GM23248 (cell line): ENCODE measurements around the gene STXBP6.

Experiments
- EZH2 ChIP-seq: fragments of 200-600 bp; sonication (generic); IDR thresholded peaks from 2 replicates; pipeline ENCODE4 v1.6.1; 2018; ENCODE audit warnings: antibody characterized with exemption, mild to moderate bottlenecking; ENCODE audit not compliant: insufficient read depth, poor library complexity, severe bottlenecking
- EZH2phosphoT487 ChIP-seq: fragments of 200-600 bp; sonication (generic); IDR thresholded peaks from 2 replicates; pipeline ENCODE4 v1.6.1; 2018; ENCODE audit warnings: antibody characterized with exemption, moderate library complexity, mild to moderate bottlenecking, low read depth; ENCODE audit not compliant: insufficient read depth

- TF ChIP-seq EZH2phosphoT487 (no peak), EZH2 (no peak)
These were observed 185.8 kb downstream of the STXBP6 start for GRCh38 chr14:24863968-24864684.
